CD14-positive monocyte (primary cell): Measurements from ENCODE around the gene VAV2. TPM values are rescaled to one million over a fixed set of nuclear protein-coding genes. Genes with fewer than 3 reads are reported as not detected.

Source experiments
- DNase-seq, 3 donors: peaks; one replicate each; pipeline ENCODE4 v3.0.0-alpha.2; 2011 to 2022
- H2AFZ ChIP-seq: 2 replicates; pipeline ENCODE4 v1.6.0; 2012; ENCODE audit warnings: mild to moderate bottlenecking, low read depth, low read length, inconsistent platforms; ENCODE audit not compliant: insufficient read depth, poor library complexity, severe bottlenecking
- H3K27ac ChIP-seq, 2 donors: 1 replicate in 1 of 2; 2 replicates in 1 of 2; pipeline ENCODE4 v1.5.1; 2012 to 2013; ENCODE audit warnings: low read length in 2 of 2, control low read depth in 1 of 2, inconsistent platforms in 1 of 2, low read depth in 1 of 2, mild to moderate bottlenecking in 1 of 2
- H3K27me3 ChIP-seq, 2 donors: one replicate each; pipeline versions ENCODE4 v1.6.0 to v1.6.1; 2011 to 2013; ENCODE audit warnings: low read length in 2 of 2; ENCODE audit not compliant: control insufficient read depth in 2 of 2, insufficient read depth in 2 of 2
- H3K36me3 ChIP-seq, 2 donors: replicated peaks in 1 of 2; 1 replicate in 1 of 2; 2 replicates in 1 of 2; pipeline versions ENCODE4 v1.5.1 to v1.6.1; 2012 to 2013; ENCODE audit warnings: low read length in 2 of 2, control low read depth in 1 of 2, inconsistent platforms in 1 of 2, mild to moderate bottlenecking in 1 of 2; ENCODE audit not compliant: insufficient read depth in 2 of 2, control insufficient read depth in 1 of 2
- H3K4me1 ChIP-seq, 2 donors: 1 replicate in 1 of 2; 2 replicates in 1 of 2; pipeline versions ENCODE4 v1.5.1 to v1.6.1; 2012 to 2013; ENCODE audit warnings: low read length in 2 of 2, control low read depth in 1 of 2, inconsistent platforms in 1 of 2, mild to moderate bottlenecking in 1 of 2, moderate library complexity in 1 of 2; ENCODE audit not compliant: insufficient read depth in 2 of 2, control insufficient read depth in 1 of 2
- H3K4me2 ChIP-seq: replicated peaks from 2 replicates; pipeline ENCODE3; 2012; ENCODE audit warnings: low read length, moderate library complexity, mild to moderate bottlenecking; ENCODE audit not compliant: poor library complexity, severe bottlenecking; ENCODE audit errors: extremely low read depth
- H3K4me3 ChIP-seq, 3 experiments: fragments of 200-600 bp in 1 of 3; sonication (generic) in 1 of 3; replicated peaks in 1 of 3; 1 replicate in 2 of 3; 2 replicates in 1 of 3; pipeline ENCODE4 v1.5.1; 2011 to 2013; ENCODE audit warnings: low read length in 3 of 3, mild to moderate bottlenecking in 3 of 3, control low read depth in 2 of 3, low read depth in 2 of 3, inconsistent platforms in 1 of 3, moderate library complexity in 1 of 3
- H3K79me2 ChIP-seq: 2 replicates; pipeline ENCODE4 v1.6.0; 2012; ENCODE audit warnings: mild to moderate bottlenecking, control low read depth, inconsistent platforms, low read length, moderate library complexity; ENCODE audit not compliant: insufficient read depth
- H3K9ac ChIP-seq: 2 replicates; pipeline ENCODE4 v1.6.0; 2017; ENCODE audit warnings: low read length, mild to moderate bottlenecking; ENCODE audit not compliant: insufficient read depth, poor library complexity, severe bottlenecking
- H3K9me3 ChIP-seq, 2 donors: replicated peaks in 1 of 2; 1 replicate in 1 of 2; 2 replicates in 1 of 2; pipeline versions ENCODE4 v1.5.1 to v1.6.1; 2012 to 2013; ENCODE audit warnings: low read length in 2 of 2, control low read depth in 1 of 2; ENCODE audit not compliant: control insufficient read depth in 1 of 2, insufficient read depth in 1 of 2
- H4K20me1 ChIP-seq: 2 replicates; pipeline ENCODE4 v1.6.0; 2012; ENCODE audit warnings: mild to moderate bottlenecking, low read length, control low read depth, moderate library complexity; ENCODE audit not compliant: insufficient read depth
- H3K27ac Mint-ChIP-seq, 7 donors: one replicate each; pipeline ENCODE4 v1.8.0; 2020; ENCODE audit warnings: mild to moderate bottlenecking in 7 of 7, mixed read lengths in 7 of 7, moderate library complexity in 6 of 7, inconsistent platforms in 2 of 7
- H3K27me3 Mint-ChIP-seq, 3 donors: one replicate each; pipeline ENCODE4 v1.8.0; 2021 to 2022; ENCODE audit warnings: low read depth in 3 of 3, mild to moderate bottlenecking in 3 of 3, mixed read lengths in 3 of 3, moderate library complexity in 3 of 3, inconsistent platforms in 1 of 3
- H3K36me3 Mint-ChIP-seq, 2 donors: one replicate each; pipeline ENCODE4 v1.8.0; 2020; ENCODE audit warnings: mixed read lengths in 2 of 2, inconsistent platforms in 1 of 2, mild to moderate bottlenecking in 1 of 2
- H3K4me1 Mint-ChIP-seq: one replicate; pipeline ENCODE4 v1.8.0; 2020; ENCODE audit warnings: mild to moderate bottlenecking, mixed read lengths
- H3K4me3 Mint-ChIP-seq, 2 donors: one replicate each; pipeline ENCODE4 v1.8.0; 2020; ENCODE audit warnings: mild to moderate bottlenecking in 2 of 2, mixed read lengths in 2 of 2, moderate library complexity in 1 of 2
- H3K9me3 Mint-ChIP-seq, 7 donors: one replicate each; pipeline ENCODE4 v1.8.0; 2020 to 2022; ENCODE audit warnings: mixed read lengths in 7 of 7, mild to moderate bottlenecking in 6 of 7, moderate library complexity in 6 of 7, inconsistent platforms in 2 of 7
- WGBS: methylation state at CpG from one replicate; pipeline ENCODE4 v1.1.5; 2013; ENCODE audit warnings: missing lambda C conversion rate; ENCODE audit not compliant: insufficient coverage; 5-methylcytosine and 5-hydroxymethylcytosine counted together
- intact Hi-C, 2 donors: fragments of 100-400 bp; cut with micrococcal nuclease; formaldehyde crosslinking; loops; one replicate each; pipeline versions ENCODE4 v1.15.0 to v1.15.1; 2023
- polyA plus RNA-seq, 3 donors: library from polyadenylated mRNA; depleted of rRNA in 1 of 3; unstranded in 2 of 3; stranded (reverse) in 1 of 3; fragments of 300-500 nt in 2 of 3; fragments of >200 nt in 1 of 3; fragmentation: Illumina TruSeq in 2 of 3; gene quantifications; 1 replicate in 2 of 3; 2 replicates in 1 of 3; pipeline ENCODE4 v1.2.3, GENCODE V29; 2012 to 2021
- TF ChIP-seq, protein P1 (sequence below): fragments of 200-600 bp; IDR thresholded peaks from one replicate; pipeline ENCODE4 v1.8.0; 2022; ENCODE audit warnings: antibody characterized with exemption, mild to moderate bottlenecking

Gene VAV2
- polyA plus RNA-seq, 3 donors: 2.3 to 13.6 (median 2.3) TPM

DNA sequence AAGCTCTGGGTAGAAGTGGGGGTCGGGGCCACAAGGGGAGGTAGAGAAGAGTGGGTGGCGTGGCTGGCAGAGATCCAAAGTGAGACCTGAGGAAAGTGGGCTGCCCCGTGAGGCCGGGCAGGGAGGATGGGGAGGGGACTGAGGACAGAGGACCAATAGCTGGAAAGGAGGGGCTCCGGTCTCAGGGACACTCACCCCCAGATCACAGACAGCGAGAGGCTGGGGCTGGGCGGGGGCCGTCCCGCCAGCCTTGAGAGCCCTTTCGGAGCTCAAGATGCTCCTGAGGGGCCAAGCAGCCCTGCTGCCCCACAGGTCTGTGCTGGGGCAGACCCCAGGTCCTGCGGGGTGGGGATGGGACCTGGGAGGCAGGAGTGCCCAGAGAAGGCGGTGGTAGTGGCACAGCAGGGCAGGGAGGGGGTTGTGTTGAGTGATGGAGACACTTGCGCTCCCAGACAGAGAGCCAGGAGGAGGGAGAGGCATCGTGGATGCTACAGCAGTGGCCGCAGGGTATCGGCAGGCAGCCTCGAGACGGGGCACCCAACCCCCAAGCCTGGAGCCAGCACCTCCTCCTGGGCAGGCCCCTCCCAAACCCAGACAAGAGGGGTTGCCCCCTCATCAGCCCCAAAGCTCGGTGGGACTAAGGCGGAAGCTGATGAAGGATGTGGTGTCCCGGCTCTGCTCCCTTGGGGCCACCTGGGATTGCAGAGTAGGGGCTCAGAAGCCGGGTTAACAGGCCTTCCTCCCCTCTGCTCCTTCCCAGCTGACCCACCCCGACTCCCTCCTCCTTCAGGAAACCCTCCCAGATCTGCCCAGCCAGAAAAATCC lies 257.3 kb downstream of the VAV2 start:
- H3K9me3 Mint-ChIP-seq: no peaks in the 10 kb centered on the region
- no peaks in the 10 kb centered on the region for H3K36me3 Mint-ChIP-seq
- peak overlapping the region in 1 of 7 donors; percentile 58 for H3K27ac Mint-ChIP-seq
- peaks cover 7% of the 10 kb centered on the region for H3K4me1 Mint-ChIP-seq
- Histone ChIP-seq H3K27ac (no peak overlapping the region), H3K27me3 (no peaks in the 10 kb centered on the region), H2AFZ (no peak overlapping the region), H3K36me3 (no peaks in the 10 kb centered on the region), H3K4me3 (no peak overlapping the region), H3K4me2 (no peak overlapping the region), H3K9me3 (no peaks in the 10 kb centered on the region), H3K9ac (no peak overlapping the region), H3K79me2 (no peaks in the 10 kb centered on the region), H4K20me1 (no peaks in the 10 kb centered on the region), H3K4me1 (peaks cover 6 to 8% of the 10 kb centered on the region in 2 donors)
- intact Hi-C loops: no loop called here
- TF ChIP-seq, protein P1, sequence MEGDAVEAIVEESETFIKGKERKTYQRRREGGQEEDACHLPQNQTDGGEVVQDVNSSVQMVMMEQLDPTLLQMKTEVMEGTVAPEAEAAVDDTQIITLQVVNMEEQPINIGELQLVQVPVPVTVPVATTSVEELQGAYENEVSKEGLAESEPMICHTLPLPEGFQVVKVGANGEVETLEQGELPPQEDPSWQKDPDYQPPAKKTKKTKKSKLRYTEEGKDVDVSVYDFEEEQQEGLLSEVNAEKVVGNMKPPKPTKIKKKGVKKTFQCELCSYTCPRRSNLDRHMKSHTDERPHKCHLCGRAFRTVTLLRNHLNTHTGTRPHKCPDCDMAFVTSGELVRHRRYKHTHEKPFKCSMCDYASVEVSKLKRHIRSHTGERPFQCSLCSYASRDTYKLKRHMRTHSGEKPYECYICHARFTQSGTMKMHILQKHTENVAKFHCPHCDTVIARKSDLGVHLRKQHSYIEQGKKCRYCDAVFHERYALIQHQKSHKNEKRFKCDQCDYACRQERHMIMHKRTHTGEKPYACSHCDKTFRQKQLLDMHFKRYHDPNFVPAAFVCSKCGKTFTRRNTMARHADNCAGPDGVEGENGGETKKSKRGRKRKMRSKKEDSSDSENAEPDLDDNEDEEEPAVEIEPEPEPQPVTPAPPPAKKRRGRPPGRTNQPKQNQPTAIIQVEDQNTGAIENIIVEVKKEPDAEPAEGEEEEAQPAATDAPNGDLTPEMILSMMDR: no peak
- peaks cover 0 to 8% (median 2%) of the 10 kb centered on the region in 3 donors for H3K27me3 Mint-ChIP-seq
- DNase-seq: no peak
- H3K4me3 Mint-ChIP-seq: no peak overlapping the region
- WGBS: 94% methylated on average over 9 of the region's 23 CpGs

DNA sequence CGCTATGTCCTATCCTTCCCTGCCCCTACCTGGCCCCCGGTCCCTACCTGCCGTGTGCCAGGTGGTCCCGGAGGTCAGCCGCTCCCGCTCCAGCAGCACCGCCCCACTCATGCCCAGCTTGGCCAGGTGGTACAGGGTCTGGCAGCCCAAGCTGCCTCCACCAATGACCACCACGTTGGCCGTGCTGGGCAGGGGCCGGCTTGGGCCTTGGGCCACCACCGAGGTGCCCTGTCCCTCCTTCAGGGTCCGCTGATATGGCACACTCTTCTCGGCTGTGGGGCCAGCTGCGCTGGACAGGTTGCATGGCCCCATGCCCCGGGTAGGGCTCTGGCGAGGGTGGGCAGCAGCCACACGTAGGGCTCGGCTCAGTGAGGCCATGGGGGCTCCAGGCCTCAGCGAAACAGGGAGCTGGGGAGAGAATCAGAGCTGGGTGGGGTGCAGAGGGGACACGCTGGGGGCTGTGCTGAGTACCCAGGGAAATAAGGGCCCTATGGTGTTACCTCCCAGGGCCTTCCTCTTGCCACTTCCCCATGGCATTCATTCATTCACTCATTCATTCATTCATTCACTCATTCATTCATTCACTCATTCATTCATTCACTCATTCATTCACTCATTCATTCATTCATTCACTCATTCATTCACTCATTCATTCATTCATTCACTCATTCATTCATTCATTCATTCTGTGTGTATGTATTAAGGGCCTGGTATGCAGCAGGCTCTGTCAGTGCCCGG lies 258.2 kb downstream of the VAV2 start:
- intact Hi-C loops: no loop called here
- peaks cover 6 to 8% of the 10 kb centered on the region in 2 donors for H3K4me1 ChIP-seq
- no peak overlapping the region for H3K27ac ChIP-seq
- H3K4me2 ChIP-seq: no peak overlapping the region
- no peaks in the 10 kb centered on the region for H3K79me2 ChIP-seq
- Mint-ChIP-seq H3K4me1 (peaks cover 7% of the 10 kb centered on the region), H3K27ac (peak overlapping the region in 1 of 7 donors; percentile 58), H3K36me3 (no peaks in the 10 kb centered on the region), H3K4me3 (no peak overlapping the region), H3K27me3 (peaks cover 3 to 7% (median 4%) of the 10 kb centered on the region in 3 donors), H3K9me3 (no peaks in the 10 kb centered on the region)
- TF ChIP-seq, protein P1: no peak
- no peaks in the 10 kb centered on the region for H3K27me3 ChIP-seq
- no peaks in the 10 kb centered on the region for H3K9me3 ChIP-seq
- no peak overlapping the region for H3K9ac ChIP-seq
- H2AFZ ChIP-seq: no peak overlapping the region
- H4K20me1 ChIP-seq: no peaks in the 10 kb centered on the region
- no peak overlapping the region for H3K4me3 ChIP-seq
- no peak for DNase-seq
- H3K36me3 ChIP-seq: no peaks in the 10 kb centered on the region
- 97% methylated on average over 14 of the region's 21 CpGs for WGBS
